GM18511 (cell line): ENCODE results near the gene EIF4G3.
"Not testable (repeated sequence)": the region's sequence is repeated elsewhere in the genome, so short reads cannot be mapped to it uniquely, and the experiment has no call there.

Source experiments
- ATAC-seq: cut with Tn5 transposase; IDR thresholded peaks from one replicate; pipeline ENCODE4 v1.9.1; 2021; ENCODE audit warnings: mild to moderate bottlenecking, moderate library complexity; ENCODE audit not compliant: unreplicated experiment

EIF4G3 gene

GRCh38 chr1:21077085-21077484 is 99.6 kb downstream of the EIF4G3 start:
- ATAC-seq, result no peak

- ATAC-seq, result no peak
These were observed 104.0 kb downstream of the EIF4G3 start for GRCh38 chr1:21072721-21073120.

- ATAC-seq, result no peak
These were observed 107.1 kb downstream of the EIF4G3 start for GRCh38 chr1:21069549-21069948.

DNA sequence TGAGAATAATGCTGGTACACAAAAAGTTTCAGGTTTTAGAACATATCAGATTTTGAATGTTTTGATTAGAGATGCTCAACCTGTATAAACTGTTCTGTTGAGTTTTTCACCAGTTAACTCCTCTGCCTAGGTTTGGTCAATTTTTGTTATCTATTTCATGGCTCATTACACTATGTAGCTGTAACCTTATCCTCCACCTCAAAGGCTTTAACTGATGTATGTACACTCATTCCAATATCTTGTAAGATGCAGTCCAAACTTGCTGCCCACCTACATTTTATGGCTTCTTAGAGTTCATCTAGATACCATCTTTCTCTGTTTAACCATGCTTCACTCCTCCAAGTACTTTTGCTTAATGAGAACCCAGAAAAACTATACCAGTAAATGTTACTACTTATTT is 107.8 kb downstream of the EIF4G3 start:
- no peak for ATAC-seq

DNA sequence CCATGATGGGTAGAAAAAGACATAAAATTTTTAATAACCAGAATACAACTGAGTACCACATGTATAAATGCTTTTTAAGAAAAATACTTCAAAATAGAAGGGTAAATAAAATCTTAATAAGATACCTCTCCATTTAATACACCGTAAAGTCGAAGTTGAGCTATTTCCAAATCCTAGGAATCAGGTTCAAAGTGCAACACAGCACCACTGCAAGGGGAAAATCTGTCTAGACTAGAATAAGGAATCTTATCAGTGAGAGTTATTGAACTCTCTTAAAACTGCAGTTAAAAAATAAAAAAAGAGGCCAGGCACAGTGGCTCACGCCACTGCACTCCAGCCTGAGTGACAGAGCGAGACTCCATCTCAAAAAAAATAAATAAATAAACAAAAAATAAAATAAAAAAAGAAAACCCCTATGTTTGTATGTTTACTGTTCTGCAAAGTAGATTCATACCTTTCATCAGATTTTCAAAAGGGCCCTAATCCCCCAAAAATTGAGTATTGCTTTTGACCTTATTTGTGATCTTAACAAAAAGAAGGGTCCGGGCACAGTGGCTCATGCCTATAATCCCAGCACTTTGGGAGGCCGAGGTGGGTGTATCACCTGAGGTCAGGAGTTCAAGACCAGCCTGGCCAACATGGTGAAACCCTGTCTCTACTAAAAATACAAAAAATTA is 109.0 kb downstream of the EIF4G3 start:
- ATAC-seq, result no peak

- ATAC-seq, result no peak
These were observed 110.2 kb downstream of the EIF4G3 start for GRCh38 chr1:21066356-21067012.

GRCh38 chr1:21065851-21066250 is 110.8 kb downstream of the EIF4G3 start:
- ATAC-seq, result no peak

DNA sequence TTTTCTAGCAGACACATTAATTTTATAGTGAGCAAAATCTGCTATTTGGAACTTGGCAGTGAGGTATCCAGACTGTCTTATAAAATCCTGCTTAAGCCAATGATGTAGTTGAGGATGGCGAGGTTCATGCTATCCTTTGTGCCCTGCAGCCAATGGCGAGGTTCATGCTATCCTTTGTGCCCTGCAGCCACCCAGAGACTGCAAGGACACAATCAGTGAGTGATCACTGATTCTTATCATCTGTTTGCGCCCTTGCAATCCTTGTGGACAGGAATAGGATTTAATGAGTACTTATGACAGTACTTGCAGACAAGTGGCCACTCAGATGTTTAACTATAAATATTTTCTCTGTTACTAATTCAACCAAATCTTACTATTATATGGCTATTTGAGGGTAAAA is 112.6 kb downstream of the EIF4G3 start:
- ATAC-seq, result no peak

DNA sequence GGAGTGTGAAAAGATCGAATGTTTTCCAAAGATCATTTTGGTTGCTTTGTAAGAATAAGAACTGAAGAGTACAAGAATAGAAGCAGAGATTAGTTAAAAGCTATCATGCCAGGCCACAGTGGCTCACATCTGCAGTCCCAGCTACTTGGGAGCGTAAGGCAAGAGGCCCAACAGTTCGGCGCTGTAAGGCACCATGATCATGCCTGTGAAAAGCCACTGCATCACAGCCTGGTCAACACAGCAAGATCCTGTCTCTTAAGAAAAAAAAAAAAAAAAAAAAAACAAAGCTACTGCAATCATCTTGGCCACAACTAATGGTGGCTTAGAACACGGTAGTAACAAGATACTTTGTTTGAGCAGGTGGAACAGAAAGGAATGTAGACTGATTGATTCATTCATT is 116.2 kb downstream of the EIF4G3 start:
- ATAC-seq, result no peak

DNA sequence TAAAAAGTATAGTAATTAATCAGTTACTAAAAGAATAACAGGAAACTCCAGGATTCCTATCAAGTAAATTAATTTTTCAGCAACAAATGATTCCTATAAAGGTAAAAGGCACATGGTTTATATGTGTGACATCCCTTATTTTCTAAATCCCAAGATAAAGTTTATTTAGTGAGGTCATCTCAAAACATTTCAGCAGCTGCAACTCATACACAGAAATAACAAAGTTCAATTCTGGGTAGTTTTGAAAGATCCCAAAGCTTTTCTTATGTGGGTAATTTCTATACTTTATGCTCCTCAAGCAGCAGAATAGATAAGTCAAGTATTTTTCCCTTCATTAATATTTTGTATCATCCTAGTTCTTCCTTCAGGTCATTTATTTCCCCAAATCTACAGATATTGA is 117.7 kb downstream of the EIF4G3 start:
- no peak for ATAC-seq

DNA sequence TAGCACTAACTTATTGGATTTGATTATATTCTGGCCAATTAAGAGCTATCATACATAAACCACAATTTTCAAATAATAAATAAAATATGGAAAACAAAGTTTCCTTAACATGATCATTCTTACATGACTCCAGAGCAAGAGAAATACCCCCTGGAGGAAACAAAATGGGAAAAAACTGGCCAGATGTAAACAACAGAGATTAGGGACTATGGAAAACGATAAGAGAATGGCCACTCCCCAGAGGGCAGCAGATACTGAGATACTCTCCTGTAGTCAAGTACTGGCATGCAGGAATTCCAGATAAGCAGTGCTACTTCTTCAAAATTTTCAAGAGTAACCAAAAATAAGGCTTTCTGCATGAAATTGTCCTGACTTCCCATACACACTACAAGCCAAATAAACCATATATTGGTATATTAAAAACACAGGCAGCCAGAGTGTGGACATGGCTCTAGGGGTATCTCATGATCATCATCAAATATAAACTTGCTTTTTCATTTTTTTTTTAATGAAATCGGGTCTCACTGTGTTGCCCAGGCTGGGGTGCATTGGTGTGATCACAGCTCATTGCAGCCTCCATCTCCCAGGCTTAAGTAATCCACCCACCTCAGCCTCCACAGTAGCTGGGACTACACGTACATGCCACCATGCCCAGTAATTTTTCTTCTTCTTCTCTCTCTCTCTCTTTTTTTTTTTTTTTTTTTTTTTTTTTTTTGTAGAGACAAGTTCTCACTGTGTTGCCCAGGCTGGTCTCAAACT is 118.5 kb downstream of the EIF4G3 start:
- ATAC-seq, result no peak

GRCh38 chr1:21053189-21053928 is 123.3 kb downstream of the EIF4G3 start:
- ATAC-seq, result not testable (repeated sequence)

- no peak for ATAC-seq
These were observed 124.7 kb downstream of the EIF4G3 start for GRCh38 chr1:21052034-21052433.

DNA sequence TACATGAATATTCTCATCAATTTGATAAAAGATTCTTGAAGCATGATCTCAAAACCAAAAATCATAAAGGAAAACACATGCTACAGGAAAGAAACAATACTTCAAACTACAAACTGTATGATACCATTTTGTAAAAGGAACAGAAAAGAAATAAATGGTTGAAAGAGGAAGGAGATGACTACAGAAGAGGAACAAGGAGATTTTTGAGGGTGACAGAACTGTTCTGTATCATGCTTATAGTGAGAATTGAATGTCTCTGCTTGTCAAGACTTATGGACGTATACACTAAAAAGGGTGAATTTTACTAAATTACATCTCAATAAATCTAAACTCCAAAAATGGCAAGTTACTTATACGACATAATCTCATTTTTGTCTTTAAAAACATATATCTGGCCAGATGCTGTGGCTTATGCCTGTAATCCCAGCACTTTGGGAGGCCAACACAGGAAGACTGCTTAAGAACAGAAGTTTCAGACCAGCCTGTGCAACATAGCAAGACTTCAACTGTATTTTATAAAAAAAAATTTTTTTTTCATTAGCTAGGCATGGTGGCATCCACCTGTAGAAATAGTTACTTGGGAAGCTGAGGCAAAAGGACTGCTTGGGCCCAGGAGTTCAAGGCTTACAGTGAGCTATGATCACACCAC is 125.4 kb downstream of the EIF4G3 start:
- no peak for ATAC-seq

GRCh38 chr1:21050031-21050430 is 126.7 kb downstream of the EIF4G3 start:
- ATAC-seq, result no peak

DNA sequence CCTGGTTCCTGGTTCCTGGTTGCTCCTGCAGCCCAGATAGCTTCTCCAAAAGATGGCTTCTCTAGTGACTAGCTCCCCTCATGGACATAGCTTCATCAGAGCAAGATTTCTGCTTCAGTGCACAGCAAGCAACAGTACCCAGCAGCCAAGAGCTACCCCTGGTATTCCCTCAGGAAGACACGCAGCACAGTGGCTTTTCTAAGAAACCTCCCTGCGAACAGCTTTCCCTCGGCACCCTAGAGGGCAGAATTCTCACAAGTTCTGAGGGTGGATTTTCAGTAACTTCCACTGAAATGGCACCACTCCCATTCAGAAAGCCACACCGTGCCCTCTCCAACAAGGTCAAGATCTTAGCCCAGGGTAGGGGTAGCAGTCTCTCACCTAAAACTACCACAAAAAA is 128.2 kb downstream of the EIF4G3 start:
- ATAC-seq, result no peak

GRCh38 chr1:21046132-21046531 is 130.6 kb downstream of the EIF4G3 start:
- no peak for ATAC-seq

- no peak for ATAC-seq
These were observed 131.3 kb downstream of the EIF4G3 start for GRCh38 chr1:21045351-21045750.

DNA sequence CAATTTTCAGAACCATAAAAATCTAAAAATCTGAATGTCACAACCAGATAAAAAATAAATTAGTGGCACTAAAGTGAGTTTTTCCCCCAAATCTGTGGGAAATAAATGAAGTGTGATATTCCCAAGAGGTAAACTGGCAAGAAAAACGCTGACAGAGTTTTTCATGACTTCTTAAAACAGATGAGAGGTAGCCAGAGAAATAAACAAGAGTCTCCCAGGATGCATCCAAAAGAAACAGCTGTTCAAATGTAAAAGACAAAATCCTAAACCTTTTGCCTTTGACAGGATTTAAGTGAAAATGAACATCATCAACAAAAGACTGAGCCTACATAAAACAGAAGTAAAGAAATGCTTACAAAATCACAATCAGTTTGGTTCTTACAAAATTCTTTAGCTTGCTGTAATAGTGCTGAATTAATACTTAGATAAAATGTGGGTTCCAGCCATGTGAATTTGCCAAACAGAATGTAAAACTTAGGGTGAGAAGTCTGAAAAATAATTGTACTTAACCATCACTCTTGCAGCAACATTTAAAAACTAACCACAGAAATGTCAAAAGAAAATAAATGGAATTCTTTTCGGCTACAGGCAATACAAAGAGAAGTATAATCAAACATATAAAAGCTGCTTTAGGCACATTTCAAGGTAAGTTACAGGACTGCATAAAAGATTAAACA is 133.6 kb downstream of the EIF4G3 start:
- no peak for ATAC-seq

- ATAC-seq, result no peak
These were observed 135.2 kb downstream of the EIF4G3 start for GRCh38 chr1:21041541-21041940.
